K562 (cell line): ENCODE data around the gene SELENOO. TPM values are rescaled to one million over a fixed set of nuclear protein-coding genes. Genes with fewer than 3 reads are reported as not detected.
A peak's percentile ranks its signal among the peaks of the same experiment; 100 is the strongest.

Experiments
- BRD9 ChIP-seq: fragments of 450-650 bp; IDR thresholded peaks from 2 replicates; pipeline ENCODE4 v1.6.1; 2018; ENCODE audit warnings: low read depth; ENCODE audit not compliant: partially characterized antibody
- CREBBP ChIP-seq: IDR thresholded peaks from one replicate; pipeline ENCODE4 v1.6.1; 2012; ENCODE audit warnings: low read depth, mild to moderate bottlenecking, control low read depth, inconsistent platforms, low read length
- GABPA ChIP-seq: fragments of 200-800 bp; sonication (Bioruptor generic); conservative IDR thresholded peaks from 2 replicates; pipeline ENCODE4 v1.6.1; 2016; ENCODE audit warnings: low read depth, missing genetic modification characterization, missing compliant biosample characterization
- GATAD2B ChIP-seq: fragments of 450-650 bp; IDR thresholded peaks from 2 replicates; pipeline ENCODE4 v1.6.1; 2017; ENCODE audit warnings: mild to moderate bottlenecking, borderline replicate concordance
- KDM4B ChIP-seq, 2 experiments: fragments of 450-650 bp in 1 of 2; sonication (generic) in 1 of 2; IDR thresholded peaks; 2 replicates each; pipeline ENCODE4 v1.6.1; 2016 to 2017; ENCODE audit warnings: borderline replicate concordance in 2 of 2, antibody characterized with exemption in 1 of 2, low read depth in 1 of 2, mild to moderate bottlenecking in 1 of 2
- MAZ ChIP-seq, 2 experiments: fragments of 450-650 bp in 1 of 2; sonication (generic) in 1 of 2; formaldehyde crosslinking; IDR thresholded peaks in 1 of 2; conservative IDR thresholded peaks in 1 of 2; 2 replicates each; pipeline versions ENCODE4 v1.4.0 to v1.5.0; 2020; ENCODE audit warnings: mild to moderate bottlenecking in 1 of 2, missing genetic modification reagents in 1 of 2
- PHF8 ChIP-seq: fragments of 200-600 bp; sonication (generic); IDR thresholded peaks from 2 replicates; pipeline ENCODE4 v1.6.1; 2012; ENCODE audit warnings: mixed run types, mild to moderate bottlenecking, inconsistent platforms, low read length, moderate library complexity, borderline replicate concordance
- POLR2G ChIP-seq: fragments of 200-400 bp; formaldehyde crosslinking; IDR thresholded peaks from 2 replicates; pipeline ENCODE4 v1.6.1; 2017; ENCODE audit warnings: low read depth, mild to moderate bottlenecking, antibody characterized with exemption, low read length, moderate library complexity
- RB1 ChIP-seq: fragments of 450-650 bp; IDR thresholded peaks from 2 replicates; pipeline ENCODE4 v1.6.1; 2017; ENCODE audit warnings: low read depth, mild to moderate bottlenecking
- SP2 ChIP-seq: IDR thresholded peaks from 2 replicates; pipeline ENCODE4 v1.6.1; 2011; ENCODE audit warnings: mild to moderate bottlenecking, low read depth, low read length, moderate library complexity; ENCODE audit not compliant: poor library complexity, severe bottlenecking; ENCODE audit errors: extremely low read depth
- TRIM28 ChIP-seq: fragments of 450-650 bp; IDR thresholded peaks from 2 replicates; pipeline ENCODE4 v1.6.1; 2017
- YY1 ChIP-seq, 3 experiments: IDR thresholded peaks; 2 replicates each; pipeline ENCODE4 v1.6.1; 2011; ENCODE audit warnings: low read length in 2 of 3, mild to moderate bottlenecking in 2 of 3, moderate library complexity in 2 of 3, borderline replicate concordance in 1 of 3, control low read depth in 1 of 3, low read depth in 1 of 3; ENCODE audit not compliant: insufficient read depth in 3 of 3, insufficient replicate concordance in 2 of 3, control insufficient read depth in 1 of 3, insufficient read length in 1 of 3; ENCODE audit errors: extremely low read depth in 1 of 3
- ZNF444 ChIP-seq: fragments of 250-450 bp; sonication (Bioruptor Pico); IDR thresholded peaks from 2 replicates; pipeline ENCODE4 v1.4.0; 2020; ENCODE audit warnings: mild to moderate bottlenecking, moderate library complexity
- ZNF778 ChIP-seq: fragments of 450-650 bp; formaldehyde crosslinking; IDR thresholded peaks from 2 replicates; pipeline ENCODE4 v1.4.0; 2020; ENCODE audit warnings: mild to moderate bottlenecking, moderate library complexity
- polyA plus RNA-seq, 8 experiments: library from polyadenylated mRNA; depleted of rRNA in 4 of 8; stranded (reverse) in 5 of 8; unstranded in 3 of 8; fragments of >200 nt; fragmentation: Nextera tagmentation in 2 of 8; fragmentation: Illumina TruSeq in 1 of 8; extraction: Ambion mirVana in 2 of 8; extraction: Trizol in 1 of 8; gene quantifications; 2 replicates each; pipeline versions ENCODE4 v1.2.1 to v1.2.3, GENCODE V29; 2011 to 2014; ENCODE audit warnings: inconsistent platforms in 1 of 8, missing spikeins in 1 of 8
- total RNA-seq, 7 experiments: library from RNA; depleted of rRNA in 6 of 7; stranded (reverse); fragments of >200 nt in 6 of 7; fragmentation: Illumina TruSeq in 2 of 7; extraction: Trizol in 2 of 7; gene quantifications; 2 replicates each; pipeline versions ENCODE4 v1.2.1 to v1.2.3, GENCODE V29; 2011 to 2021; ENCODE audit warnings: low replicate concordance in 1 of 7
- TF ChIP-seq, protein P1 (sequence below), 2 experiments: fragments of 450-650 bp; IDR thresholded peaks; 2 replicates each; pipeline ENCODE4 v1.6.1; 2018; ENCODE audit warnings: mild to moderate bottlenecking in 2 of 2, low read depth in 1 of 2; ENCODE audit not compliant: partially characterized antibody in 2 of 2
- TF ChIP-seq, protein P2 (sequence below): sonication (generic); formaldehyde crosslinking; IDR thresholded peaks from 2 replicates; pipeline ENCODE4 v1.8.0; 2022; ENCODE audit warnings: missing genetic modification reagents, mild to moderate bottlenecking, borderline replicate concordance
- TF ChIP-seq, protein P3 (sequence below): fragments of 450-650 bp; IDR thresholded peaks from 2 replicates; pipeline ENCODE4 v1.6.1; 2014; ENCODE audit warnings: low read depth, mild to moderate bottlenecking, moderate library complexity, borderline replicate concordance
- TF ChIP-seq, protein P4 (sequence below): fragments of 250-450 bp; sonication (Bioruptor Pico); IDR thresholded peaks from 2 replicates; pipeline ENCODE4 v1.5.1; 2021; ENCODE audit warnings: mild to moderate bottlenecking

Gene SELENOO
- total and polyA plus RNA-seq, 9 of the 15 experiments (the other 6 are each of a cell fraction or from before 2014, with no cell fraction given), result 0.37 to 24.9 (median 8.3) TPM

DNA sequence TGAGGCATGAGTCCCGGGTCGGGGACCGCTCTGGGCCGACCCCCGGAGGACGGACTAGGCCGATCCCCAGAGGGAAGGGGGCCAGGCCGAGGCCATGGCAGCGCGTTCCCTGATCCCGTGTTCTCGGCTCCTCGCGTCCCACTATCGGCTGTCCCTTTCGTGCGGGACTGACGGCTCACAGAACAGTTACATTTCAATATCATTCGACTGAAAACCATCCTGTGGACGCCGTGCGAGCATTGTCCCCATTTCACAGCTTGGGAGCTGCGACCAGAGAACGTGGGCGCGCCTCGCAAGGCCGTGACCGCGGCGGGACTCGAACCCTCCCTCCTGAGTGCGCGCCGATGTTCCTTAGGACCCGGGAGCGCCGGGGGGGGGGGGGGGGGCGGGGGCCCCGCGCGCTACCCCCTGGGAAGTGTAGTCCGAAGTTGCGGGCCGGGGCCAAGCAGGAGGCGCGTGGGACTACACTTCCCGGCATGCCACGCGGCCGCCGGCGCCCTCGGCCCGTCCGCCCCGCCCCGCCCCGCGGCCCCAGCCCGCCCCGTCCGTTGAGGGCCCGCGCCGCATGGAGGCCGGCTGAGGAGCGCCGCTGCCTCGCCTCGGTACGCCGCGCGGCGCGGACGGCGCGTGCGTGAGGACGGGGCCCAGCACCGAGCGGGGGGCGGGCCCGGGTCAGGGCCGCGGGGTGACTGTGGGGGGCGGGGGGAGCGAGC, 15.3 kb upstream of the SELENOO start, which contains the start of gene TRABD (continued):
- TF ChIP-seq, protein P1, sequence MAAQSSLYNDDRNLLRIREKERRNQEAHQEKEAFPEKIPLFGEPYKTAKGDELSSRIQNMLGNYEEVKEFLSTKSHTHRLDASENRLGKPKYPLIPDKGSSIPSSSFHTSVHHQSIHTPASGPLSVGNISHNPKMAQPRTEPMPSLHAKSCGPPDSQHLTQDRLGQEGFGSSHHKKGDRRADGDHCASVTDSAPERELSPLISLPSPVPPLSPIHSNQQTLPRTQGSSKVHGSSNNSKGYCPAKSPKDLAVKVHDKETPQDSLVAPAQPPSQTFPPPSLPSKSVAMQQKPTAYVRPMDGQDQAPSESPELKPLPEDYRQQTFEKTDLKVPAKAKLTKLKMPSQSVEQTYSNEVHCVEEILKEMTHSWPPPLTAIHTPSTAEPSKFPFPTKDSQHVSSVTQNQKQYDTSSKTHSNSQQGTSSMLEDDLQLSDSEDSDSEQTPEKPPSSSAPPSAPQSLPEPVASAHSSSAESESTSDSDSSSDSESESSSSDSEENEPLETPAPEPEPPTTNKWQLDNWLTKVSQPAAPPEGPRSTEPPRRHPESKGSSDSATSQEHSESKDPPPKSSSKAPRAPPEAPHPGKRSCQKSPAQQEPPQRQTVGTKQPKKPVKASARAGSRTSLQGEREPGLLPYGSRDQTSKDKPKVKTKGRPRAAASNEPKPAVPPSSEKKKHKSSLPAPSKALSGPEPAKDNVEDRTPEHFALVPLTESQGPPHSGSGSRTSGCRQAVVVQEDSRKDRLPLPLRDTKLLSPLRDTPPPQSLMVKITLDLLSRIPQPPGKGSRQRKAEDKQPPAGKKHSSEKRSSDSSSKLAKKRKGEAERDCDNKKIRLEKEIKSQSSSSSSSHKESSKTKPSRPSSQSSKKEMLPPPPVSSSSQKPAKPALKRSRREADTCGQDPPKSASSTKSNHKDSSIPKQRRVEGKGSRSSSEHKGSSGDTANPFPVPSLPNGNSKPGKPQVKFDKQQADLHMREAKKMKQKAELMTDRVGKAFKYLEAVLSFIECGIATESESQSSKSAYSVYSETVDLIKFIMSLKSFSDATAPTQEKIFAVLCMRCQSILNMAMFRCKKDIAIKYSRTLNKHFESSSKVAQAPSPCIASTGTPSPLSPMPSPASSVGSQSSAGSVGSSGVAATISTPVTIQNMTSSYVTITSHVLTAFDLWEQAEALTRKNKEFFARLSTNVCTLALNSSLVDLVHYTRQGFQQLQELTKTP (IDR thresholded peaks at IDR 0.05; ENCODE audit: low read depth in 1 of 2, partially characterized antibody in 2 of 2), result peak in 1 of 2 experiments; percentile 79
- TF ChIP-seq CREBBP (no peak), RB1 (no peak), BRD9 (no peak), ZNF778 (CRISPR knock-in tag) (no peak), POLR2G (peak; percentile 64), YY1 (IDR thresholded peaks at IDR 0.05; ENCODE audit: borderline replicate concordance in 1 of 3, control insufficient read depth in 1 of 3, extremely low read depth in 1 of 3, insufficient read depth in 3 of 3, insufficient read length in 1 of 3, insufficient replicate concordance in 2 of 3, low read depth in 1 of 3, low read length in 2 of 3) (peak in 2 of 3 experiments; percentile 41 to 76), GABPA (tag) (no peak), GATAD2B (no peak), KDM4B (IDR thresholded peaks at IDR 0.05; ENCODE audit: borderline replicate concordance in 2 of 2, low read depth in 1 of 2) (0 out of 4 replicates have a peak, but pooled peaks of 1 of the 2 experiments have one; percentile 21), MAZ (CRISPR knock-in tag; conservative IDR thresholded peaks at IDR 0.05 in 1 of 2, IDR thresholded peaks at IDR 0.05 in 1 of 2) (peak; percentile 48; a peak in 1 of 4 replicates), ZNF444 (CRISPR knock-in tag) (no peak), SP2 (no peak), PHF8 (peak; percentile 4; the same call in 1 of the 2 replicates), TRIM28 (no peak)
- TF ChIP-seq, protein P2, sequence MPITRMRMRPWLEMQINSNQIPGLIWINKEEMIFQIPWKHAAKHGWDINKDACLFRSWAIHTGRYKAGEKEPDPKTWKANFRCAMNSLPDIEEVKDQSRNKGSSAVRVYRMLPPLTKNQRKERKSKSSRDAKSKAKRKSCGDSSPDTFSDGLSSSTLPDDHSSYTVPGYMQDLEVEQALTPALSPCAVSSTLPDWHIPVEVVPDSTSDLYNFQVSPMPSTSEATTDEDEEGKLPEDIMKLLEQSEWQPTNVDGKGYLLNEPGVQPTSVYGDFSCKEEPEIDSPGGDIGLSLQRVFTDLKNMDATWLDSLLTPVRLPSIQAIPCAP (CRISPR knock-in tag), result no peak
- TF ChIP-seq, protein P3, sequence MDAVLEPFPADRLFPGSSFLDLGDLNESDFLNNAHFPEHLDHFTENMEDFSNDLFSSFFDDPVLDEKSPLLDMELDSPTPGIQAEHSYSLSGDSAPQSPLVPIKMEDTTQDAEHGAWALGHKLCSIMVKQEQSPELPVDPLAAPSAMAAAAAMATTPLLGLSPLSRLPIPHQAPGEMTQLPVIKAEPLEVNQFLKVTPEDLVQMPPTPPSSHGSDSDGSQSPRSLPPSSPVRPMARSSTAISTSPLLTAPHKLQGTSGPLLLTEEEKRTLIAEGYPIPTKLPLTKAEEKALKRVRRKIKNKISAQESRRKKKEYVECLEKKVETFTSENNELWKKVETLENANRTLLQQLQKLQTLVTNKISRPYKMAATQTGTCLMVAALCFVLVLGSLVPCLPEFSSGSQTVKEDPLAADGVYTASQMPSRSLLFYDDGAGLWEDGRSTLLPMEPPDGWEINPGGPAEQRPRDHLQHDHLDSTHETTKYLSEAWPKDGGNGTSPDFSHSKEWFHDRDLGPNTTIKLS, result no peak
- TF ChIP-seq, protein P4, sequence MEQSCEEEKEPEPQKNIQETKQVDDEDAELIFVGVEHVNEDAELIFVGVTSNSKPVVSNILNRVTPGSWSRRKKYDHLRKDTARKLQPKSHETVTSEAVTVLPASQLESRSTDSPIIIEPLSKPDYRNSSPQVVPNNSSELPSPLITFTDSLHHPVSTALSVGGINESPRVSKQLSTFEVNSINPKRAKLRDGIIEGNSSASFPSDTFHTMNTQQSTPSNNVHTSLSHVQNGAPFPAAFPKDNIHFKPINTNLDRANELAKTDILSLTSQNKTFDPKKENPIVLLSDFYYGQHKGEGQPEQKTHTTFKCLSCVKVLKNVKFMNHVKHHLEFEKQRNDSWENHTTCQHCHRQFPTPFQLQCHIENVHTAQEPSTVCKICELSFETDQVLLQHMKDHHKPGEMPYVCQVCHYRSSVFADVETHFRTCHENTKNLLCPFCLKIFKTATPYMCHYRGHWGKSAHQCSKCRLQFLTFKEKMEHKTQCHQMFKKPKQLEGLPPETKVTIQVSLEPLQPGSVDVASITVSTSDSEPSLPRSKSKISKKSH (CRISPR knock-in tag), result no peak
